Activated CD8-positive, alpha-beta T cell treated with anti-CD3 and anti-CD28 coated beads, Interleukin-2, amount 10 ng/mL, durations not matched to agents 7 days and 5 days (primary cell): ENCODE results near the gene PPP2R2B. TPM values are rescaled to one million over a fixed set of nuclear protein-coding genes. Genes with fewer than 3 reads are reported as not detected.

ENCODE experiments used
- ATAC-seq: fragments of 150-1000 bp; cut with Tn5 transposase; one replicate; pipeline ENCODE4 v1.10.0; 2021; ENCODE audit warnings: moderate library complexity
- CTCF ChIA-PET: fragments of 350-600 bp; sonication (Branson Sonifier 250); formaldehyde crosslinking; loops from one replicate; lab custom pipeline; 2021; ENCODE audit warnings: antibody characterized with exemption; lab: Charles Lee
- POLR2A ChIA-PET: fragments of 350-600 bp; sonication (Branson Sonifier 250); formaldehyde crosslinking; loops from one replicate; lab custom pipeline; 2021; ENCODE audit warnings: antibody characterized with exemption; lab: Charles Lee
- DNase-seq: peaks from one replicate; pipeline ENCODE4 v3.0.0-alpha.2; 2020
- H3K27ac Mint-ChIP-seq: one replicate; pipeline ENCODE4 v1.8.0; 2021; ENCODE audit warnings: mild to moderate bottlenecking, mixed read lengths
- H3K27me3 Mint-ChIP-seq: one replicate; pipeline ENCODE4 v1.8.0; 2021; ENCODE audit warnings: low read depth, mixed read lengths
- H3K36me3 Mint-ChIP-seq: one replicate; pipeline ENCODE4 v1.8.0; 2021; ENCODE audit warnings: low read depth, mixed read lengths
- H3K4me1 Mint-ChIP-seq: one replicate; pipeline ENCODE4 v1.8.0; 2021; ENCODE audit warnings: low read depth, mixed read lengths
- H3K4me3 Mint-ChIP-seq: one replicate; pipeline ENCODE4 v1.8.0; 2021; ENCODE audit warnings: mild to moderate bottlenecking, mixed read lengths
- H3K9me3 Mint-ChIP-seq: one replicate; pipeline ENCODE4 v1.8.0; 2022; ENCODE audit warnings: mixed read lengths; ENCODE audit not compliant: insufficient read depth
- total RNA-seq, 2 experiments: library from RNA; stranded (reverse); gene quantifications; one replicate each; pipeline ENCODE4 v1.2.3, GENCODE V29; 2021

PPP2R2B gene
- total RNA-seq, 2 experiments from 2014 or later = 2.0 to 3.0 TPM

GRCh38 chr5:146704949-146705665 lies 173.4 kb downstream of the PPP2R2B start:
- no peaks in the 10 kb centered on the region for H3K36me3 Mint-ChIP-seq
- H3K9me3 Mint-ChIP-seq = no peaks in the 10 kb centered on the region
- DNase-seq (no peak), ATAC-seq (no peak)
- no peak overlapping the region for H3K4me3 Mint-ChIP-seq
- CTCF ChIA-PET = interaction anchor here (1.6 kb wide), 2 partner anchors 14 kb away, joined by 3 to 4 read pairs; no protein-coding TSS in a partner anchor
- POLR2A ChIA-PET = no interaction called here
- H3K27me3 Mint-ChIP-seq = no peaks in the 10 kb centered on the region
- H3K27ac Mint-ChIP-seq = no peak overlapping the region
- no peaks in the 10 kb centered on the region for H3K4me1 Mint-ChIP-seq

GRCh38 chr5:146703899-146704298 lies 174.7 kb downstream of the PPP2R2B start:
- Mint-ChIP-seq H3K4me1 (no peaks in the 10 kb centered on the region), H3K9me3 (no peaks in the 10 kb centered on the region), H3K36me3 (no peaks in the 10 kb centered on the region), H3K27me3 (no peaks in the 10 kb centered on the region), H3K4me3 (no peak overlapping the region), H3K27ac (no peak overlapping the region)
- ATAC-seq (no peak), DNase-seq (no peak)
- CTCF ChIA-PET = no interaction called here
- POLR2A ChIA-PET = no interaction called here

- no peak overlapping the region for H3K27ac Mint-ChIP-seq
- H3K9me3 Mint-ChIP-seq = no peaks in the 10 kb centered on the region
- no peaks in the 10 kb centered on the region for H3K27me3 Mint-ChIP-seq
- no peaks in the 10 kb centered on the region for H3K4me1 Mint-ChIP-seq
- DNase-seq (no peak), ATAC-seq (no peak)
- ChIA-PET POLR2A (no interaction called here), CTCF (no interaction called here)
- H3K36me3 Mint-ChIP-seq = no peaks in the 10 kb centered on the region
- no peak overlapping the region for H3K4me3 Mint-ChIP-seq
These were observed 175.1 kb downstream of the PPP2R2B start for GRCh38 chr5:146703499-146703898.

- Mint-ChIP-seq H3K36me3 (no peaks in the 10 kb centered on the region), H3K4me1 (no peaks in the 10 kb centered on the region), H3K27me3 (no peaks in the 10 kb centered on the region), H3K9me3 (no peaks in the 10 kb centered on the region), H3K4me3 (no peak overlapping the region), H3K27ac (no peak overlapping the region)
- DNase-seq (no peak), ATAC-seq (no peak)
- CTCF ChIA-PET = no interaction called here
- POLR2A ChIA-PET = interaction anchor here (0.6 kb wide), 1 partner anchor 35 kb away, joined by 3 read pairs; no protein-coding TSS in a partner anchor
These were observed 178.7 kb downstream of the PPP2R2B start for GRCh38 chr5:146699664-146700418.

GRCh38 chr5:146699138-146699537 lies 179.4 kb downstream of the PPP2R2B start:
- H3K9me3 Mint-ChIP-seq = no peaks in the 10 kb centered on the region
- no peak for ATAC-seq
- H3K27ac Mint-ChIP-seq = no peak overlapping the region
- POLR2A ChIA-PET = interaction anchor here (0.6 kb wide), 1 partner anchor 34 kb away, joined by 3 read pairs; no protein-coding TSS in a partner anchor
- H3K4me1 Mint-ChIP-seq = no peaks in the 10 kb centered on the region
- no peaks in the 10 kb centered on the region for H3K27me3 Mint-ChIP-seq
- no peaks in the 10 kb centered on the region for H3K36me3 Mint-ChIP-seq
- H3K4me3 Mint-ChIP-seq = no peak overlapping the region
- DNase-seq = no peak
- CTCF ChIA-PET = interaction anchor here (1.0 kb wide), 1 partner anchor 268 kb away, joined by 3 read pairs; no protein-coding TSS in a partner anchor

- ATAC-seq = no peak
- Mint-ChIP-seq H3K27ac (no peak overlapping the region), H3K9me3 (no peaks in the 10 kb centered on the region), H3K27me3 (no peaks in the 10 kb centered on the region), H3K36me3 (no peaks in the 10 kb centered on the region), H3K4me1 (no peaks in the 10 kb centered on the region), H3K4me3 (no peak overlapping the region)
- CTCF ChIA-PET = interaction anchor here (1.0 kb wide), 1 partner anchor 268 kb away, joined by 3 read pairs; no protein-coding TSS in a partner anchor
- POLR2A ChIA-PET = no interaction called here
- no peak for DNase-seq
These were observed 179.9 kb downstream of the PPP2R2B start for GRCh38 chr5:146698651-146699050.

GRCh38 chr5:146697211-146697610 lies 181.3 kb downstream of the PPP2R2B start:
- H3K4me3 Mint-ChIP-seq = no peak overlapping the region
- CTCF ChIA-PET = no interaction called here
- ATAC-seq = no peak

GRCh38 chr5:146695646-146696045 lies 182.9 kb downstream of the PPP2R2B start:
- POLR2A ChIA-PET = no interaction called here
- Mint-ChIP-seq H3K9me3 (no peaks in the 10 kb centered on the region), H3K27me3 (no peaks in the 10 kb centered on the region), H3K36me3 (no peaks in the 10 kb centered on the region), H3K4me3 (no peak overlapping the region), H3K27ac (no peak overlapping the region), H3K4me1 (no peaks in the 10 kb centered on the region)
- CTCF ChIA-PET = no interaction called here
- no peak for ATAC-seq
- DNase-seq = no peak

More at GRCh38 chr5:146697211-146697610, 181.3 kb downstream of the PPP2R2B start:
- no peaks in the 10 kb centered on the region for H3K4me1 Mint-ChIP-seq
- POLR2A ChIA-PET = no interaction called here
- DNase-seq = no peak
- no peaks in the 10 kb centered on the region for H3K36me3 Mint-ChIP-seq
- H3K9me3 Mint-ChIP-seq = no peaks in the 10 kb centered on the region
- no peaks in the 10 kb centered on the region for H3K27me3 Mint-ChIP-seq
- no peak overlapping the region for H3K27ac Mint-ChIP-seq

GRCh38 chr5:146690880-146691355 lies 187.6 kb downstream of the PPP2R2B start:
- no peak for ATAC-seq
- Mint-ChIP-seq H3K36me3 (no peaks in the 10 kb centered on the region), H3K4me3 (no peak overlapping the region), H3K27me3 (no peaks in the 10 kb centered on the region), H3K4me1 (no peaks in the 10 kb centered on the region), H3K9me3 (no peaks in the 10 kb centered on the region), H3K27ac (no peak overlapping the region)
- no peak for DNase-seq
- POLR2A ChIA-PET = interaction anchor here (0.5 kb wide), 1 partner anchor 189 kb away, joined by 3 read pairs; no protein-coding TSS in a partner anchor
- CTCF ChIA-PET = interaction anchor here (1.0 to 1.3 kb wide), 3 partner anchors 15 to 157 kb away, joined by 3 to 4 read pairs (median 4); no protein-coding TSS in a partner anchor

- Mint-ChIP-seq H3K9me3 (no peaks in the 10 kb centered on the region), H3K4me1 (no peaks in the 10 kb centered on the region), H3K27ac (no peak overlapping the region), H3K27me3 (no peaks in the 10 kb centered on the region), H3K36me3 (no peaks in the 10 kb centered on the region), H3K4me3 (no peak overlapping the region)
- no peak for ATAC-seq
- ChIA-PET CTCF (no interaction called here), POLR2A (no interaction called here)
- DNase-seq = no peak
These were observed 190.9 kb downstream of the PPP2R2B start for GRCh38 chr5:146687630-146688029.

GRCh38 chr5:146683861-146684260 lies 194.7 kb downstream of the PPP2R2B start:
- no peak overlapping the region for H3K4me3 Mint-ChIP-seq
- ChIA-PET CTCF (no interaction called here), POLR2A (no interaction called here)
- no peaks in the 10 kb centered on the region for H3K4me1 Mint-ChIP-seq
- no peaks in the 10 kb centered on the region for H3K9me3 Mint-ChIP-seq
- H3K27me3 Mint-ChIP-seq = no peaks in the 10 kb centered on the region
- DNase-seq (no peak), ATAC-seq (no peak)
- H3K27ac Mint-ChIP-seq = no peak overlapping the region
- no peaks in the 10 kb centered on the region for H3K36me3 Mint-ChIP-seq
